ENCODE measurements around the gene ERRFI1.
"Not testable (repeated sequence)": the region's sequence is repeated elsewhere in the genome, so short reads cannot be mapped to it uniquely, and the experiment has no call there.

ERRFI1 gene

GRCh38 chr1:7963841-7964240, 62.3 kb downstream of the ERRFI1 start:
- not testable (repeated sequence) for DNase-seq

- DNase-seq, result not testable (repeated sequence)
These were observed 62.8 kb downstream of the ERRFI1 start for GRCh38 chr1:7963378-7963730.

- DNase-seq, result no peak
These were observed 63.3 kb downstream of the ERRFI1 start for GRCh38 chr1:7962636-7963377.

- no peak for DNase-seq
These were observed 64.1 kb downstream of the ERRFI1 start for GRCh38 chr1:7962014-7962335.

All from eye (tissue), 1 donor.